Testis (tissue), 2 donors: ENCODE measurements around the gene BCR.

Source experiments
- CTCF ChIP-seq, 3 experiments: fragments of 450-650 bp in 2 of 3; fragments of 200-600 bp in 1 of 3; sonication (generic) in 1 of 3; IDR thresholded peaks; one replicate each; pipeline ENCODE4 v1.5.1; 2016 to 2019; ENCODE audit warnings: antibody characterized with exemption in 3 of 3, mild to moderate bottlenecking in 2 of 3, moderate library complexity in 1 of 3
- POLR2A ChIP-seq: fragments of 450-650 bp; IDR thresholded peaks from one replicate; pipeline ENCODE4 v1.6.1; 2017; ENCODE audit warnings: antibody characterized with exemption, mild to moderate bottlenecking, moderate library complexity

DNA sequence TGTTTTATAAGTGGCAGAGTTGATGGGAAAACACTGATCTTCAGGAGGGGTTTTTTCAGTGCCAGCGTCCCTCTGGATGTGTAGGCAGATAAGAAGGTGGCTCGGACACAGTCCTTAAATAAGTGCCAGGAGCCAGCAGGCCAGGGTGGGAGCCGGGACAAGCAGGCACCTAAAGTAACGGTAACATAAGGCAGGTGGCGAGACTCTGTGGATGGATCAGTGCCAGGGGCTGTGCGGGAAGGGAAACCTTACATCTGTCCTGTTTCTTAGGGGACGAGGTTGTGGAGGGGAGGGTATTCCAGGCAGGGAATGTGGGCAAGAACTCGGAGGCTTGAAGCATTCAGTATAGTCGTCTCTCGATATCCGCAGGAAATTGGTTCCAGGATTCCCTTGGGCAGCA is 15.9 kb downstream of the BCR start:
- TF ChIP-seq CTCF (IDR thresholded peaks at IDR 0.05) (no peak), POLR2A (no peak)
